Neural progenitor cell (in vitro differentiated cells): ENCODE results near the gene SMAD6.

Experiments used
- CTCF ChIP-seq: fragments of 200-600 bp; sonication (generic); IDR thresholded peaks from 2 replicates; pipeline ENCODE4 v1.5.1; 2017; ENCODE audit warnings: antibody characterized with exemption, mild to moderate bottlenecking
- EZH2 ChIP-seq: fragments of 200-600 bp; sonication (generic); IDR thresholded peaks from 2 replicates; pipeline ENCODE4 v1.6.1; 2017; ENCODE audit warnings: antibody characterized with exemption, mild to moderate bottlenecking, moderate library complexity

DNA sequence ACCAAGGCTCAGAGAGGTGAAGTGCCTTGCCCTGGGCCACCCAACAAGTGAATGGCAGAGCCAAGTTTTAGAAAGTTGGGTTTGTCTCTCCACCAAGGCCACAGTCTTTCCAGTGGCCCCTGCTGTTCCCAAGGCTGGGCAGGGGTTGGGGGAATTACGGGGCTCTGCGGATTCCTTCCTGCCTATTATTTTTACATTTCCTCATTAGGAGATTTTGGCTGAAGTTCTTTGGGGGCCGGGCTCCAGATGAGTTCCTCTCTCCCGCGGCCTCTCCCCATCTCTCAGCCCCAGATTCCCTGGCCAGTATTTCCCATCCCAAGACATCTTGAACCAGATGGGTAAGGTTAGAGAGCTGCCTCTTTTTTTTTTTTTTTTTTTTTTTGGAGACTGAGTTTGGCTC lies 44.0 kb upstream of the SMAD6 start:
- no peak for TF ChIP-seq CTCF
- TF ChIP-seq EZH2, result no peak
